ENCODE data around the gene HNF4A.

DNA sequence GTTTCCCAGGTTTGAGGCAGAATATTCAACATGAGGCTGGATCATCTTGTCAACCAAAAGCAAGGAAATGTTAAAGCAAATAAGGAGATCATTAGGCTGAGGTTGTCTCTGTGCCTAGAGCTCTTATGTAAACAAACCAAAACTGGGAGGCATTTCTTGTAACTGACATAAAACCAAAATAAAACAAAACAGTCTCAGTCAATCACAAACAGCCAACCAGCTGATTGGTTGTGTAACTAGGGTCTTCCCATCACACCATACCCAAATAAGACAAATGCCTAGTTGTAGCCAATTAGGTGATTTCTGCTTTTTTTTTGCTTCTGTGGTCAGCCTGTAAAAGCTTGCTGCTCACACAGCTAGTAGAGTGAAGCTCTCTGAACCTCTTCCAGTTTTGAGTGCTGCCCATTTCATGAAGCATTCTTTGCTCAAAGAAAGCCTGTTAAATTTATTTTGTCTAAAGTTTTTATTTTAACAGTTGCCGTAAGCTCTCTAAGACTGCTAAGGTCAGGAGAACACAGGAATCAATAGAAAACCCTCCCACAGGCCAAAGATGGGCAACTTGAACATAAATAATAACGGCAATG, 35.6 kb upstream of the HNF4A start:
- TF ChIP-seq CTCF (IDR thresholded peaks at IDR 0.05) (no peak), NFYB (CRISPR knock-in tag; conservative IDR thresholded peaks at IDR 0.05; ENCODE audit: low read depth) (no peak), JUN (CRISPR knock-in tag; IDR thresholded peaks at IDR 0.05) (no peak), NR2C2 (CRISPR knock-in tag; IDR thresholded peaks at IDR 0.05) (no peak), ZNF512 (CRISPR knock-in tag; IDR thresholded peaks at IDR 0.05; ENCODE audit: borderline replicate concordance) (no peak), ETV6 (CRISPR knock-in tag; IDR thresholded peaks at IDR 0.05) (no peak), GABPB1 (CRISPR knock-in tag; IDR thresholded peaks at IDR 0.05) (no peak)
- TF ChIP-seq, protein P1, sequence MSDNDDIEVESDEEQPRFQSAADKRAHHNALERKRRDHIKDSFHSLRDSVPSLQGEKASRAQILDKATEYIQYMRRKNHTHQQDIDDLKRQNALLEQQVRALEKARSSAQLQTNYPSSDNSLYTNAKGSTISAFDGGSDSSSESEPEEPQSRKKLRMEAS (CRISPR knock-in tag; IDR thresholded peaks at IDR 0.05), result no peak
